GM19397 (cell line): ENCODE results near the gene CSTB.
A peak's percentile ranks its signal among the peaks of the same experiment; 100 is the strongest.

Source experiments
- ATAC-seq: cut with Tn5 transposase; IDR thresholded peaks from one replicate; pipeline ENCODE4 v1.9.1; 2021; ENCODE audit warnings: mild to moderate bottlenecking, moderate library complexity; ENCODE audit not compliant: unreplicated experiment

Gene CSTB

DNA sequence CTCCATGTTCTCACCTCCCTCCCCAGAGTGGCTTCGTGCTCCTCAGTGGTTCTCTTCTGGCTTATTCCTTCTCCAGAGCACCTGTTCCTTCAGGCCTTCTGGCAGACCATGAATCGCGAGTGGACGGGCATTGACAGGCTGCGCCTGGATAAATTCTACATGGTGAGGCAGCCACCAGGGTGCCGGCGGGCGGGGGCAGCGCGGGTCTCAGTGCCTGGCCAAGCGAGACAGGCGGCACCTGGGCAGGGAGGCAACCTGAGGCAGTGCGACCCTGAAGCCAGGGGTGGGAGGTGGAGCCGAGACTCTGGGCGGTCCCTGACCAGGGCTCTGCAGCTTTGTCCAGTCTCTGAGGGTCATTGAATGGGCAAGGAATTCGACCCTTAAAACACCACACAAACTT is 17.1 kb upstream of the CSTB start:
- no peak for ATAC-seq

- ATAC-seq = no peak
Observed at GRCh38 chr21:43792406-43792805, 16.3 kb upstream of the CSTB start.

DNA sequence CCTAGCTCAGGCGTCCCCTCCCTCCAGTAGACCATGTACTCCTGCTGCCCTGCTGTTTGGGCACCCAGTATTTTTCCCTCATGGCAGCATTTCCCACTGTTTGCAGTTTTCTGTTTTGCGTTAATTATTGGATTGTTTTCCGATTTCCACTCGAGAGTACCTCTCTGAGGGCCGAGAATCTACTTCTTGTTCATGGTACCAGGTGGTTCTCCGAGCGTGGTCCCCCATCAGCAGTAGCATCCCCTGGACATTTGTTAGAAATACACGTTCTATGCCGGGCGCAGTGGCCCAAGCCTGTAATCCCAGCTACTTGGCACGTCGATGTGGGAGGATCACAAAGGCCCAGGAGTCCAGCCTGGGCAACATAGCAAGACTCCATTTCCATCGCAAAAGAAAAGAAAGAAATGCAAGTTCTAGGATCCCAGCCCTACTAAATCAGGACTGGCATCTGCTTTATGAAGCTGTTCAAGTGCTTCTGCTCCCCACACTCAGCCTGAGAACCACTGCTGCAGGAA is 14.0 kb upstream of the CSTB start:
- ATAC-seq = no peak

- peak; percentile 89 for ATAC-seq
Observed at GRCh38 chr21:43789276-43790009, 13.3 kb upstream of the CSTB start, which contains the start of gene RRP1. RRP1 (plus strand) TSS chr21:43789577; CDS start chr21:43789630, 53 bp downstream.

GRCh38 chr21:43786807-43787440 is 10.8 kb upstream of the CSTB start:
- ATAC-seq = no peak

- ATAC-seq = no peak
Observed at GRCh38 chr21:43786300-43786806, 10.2 kb upstream of the CSTB start.

- ATAC-seq = no peak
Observed at GRCh38 chr21:43785134-43785533, 9.0 kb upstream of the CSTB start.

DNA sequence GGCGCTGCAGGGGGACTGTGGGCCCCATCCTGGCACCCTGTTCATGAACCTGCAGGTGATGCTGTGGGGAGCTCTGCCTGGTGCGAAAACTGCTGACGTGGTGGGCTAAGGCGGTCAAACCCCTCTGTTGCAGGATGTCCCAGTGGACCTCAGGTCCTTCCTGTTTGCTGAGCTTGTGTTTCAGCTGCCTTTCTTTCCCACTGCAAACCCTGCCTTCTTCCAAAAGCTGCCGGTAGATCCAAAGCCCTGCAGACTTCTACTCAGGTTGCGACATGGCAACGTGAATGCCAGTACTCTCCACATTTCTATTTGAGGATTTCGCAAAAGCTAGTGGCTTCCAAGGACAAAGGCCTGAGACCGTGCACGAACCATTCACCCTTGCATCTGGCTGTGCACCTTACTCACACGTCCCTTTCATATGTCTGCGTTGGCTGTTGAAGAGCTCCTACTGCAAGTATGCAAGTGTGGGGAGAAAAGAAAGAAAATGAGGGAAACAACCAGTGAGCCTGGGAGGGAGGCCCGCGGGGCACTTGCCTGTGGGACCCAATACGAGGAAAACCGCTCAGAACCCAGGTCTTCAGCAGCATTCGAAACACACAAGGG is 7.1 kb upstream of the CSTB start:
- ATAC-seq = no peak

GRCh38 chr21:43782431-43783097 is 6.5 kb upstream of the CSTB start:
- no peak for ATAC-seq

DNA sequence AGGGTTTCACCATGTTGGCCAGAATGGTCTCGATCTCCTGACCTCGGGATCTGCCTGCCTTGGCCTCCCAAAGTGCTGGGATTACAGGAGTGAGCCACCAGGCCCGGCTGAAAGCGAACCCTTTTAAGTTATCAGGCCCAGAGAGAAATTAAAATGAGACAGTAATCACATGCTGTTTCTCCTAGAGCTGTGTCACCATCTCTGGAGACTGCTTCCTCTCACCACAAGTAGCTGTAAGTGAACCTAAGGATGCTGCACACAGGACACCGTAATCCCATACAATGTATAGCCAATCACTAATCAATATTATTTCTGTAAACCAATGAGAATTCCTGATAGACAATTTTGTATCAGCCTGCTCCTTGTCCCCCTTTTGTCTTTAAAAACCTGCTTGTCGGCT is 5.7 kb upstream of the CSTB start:
- ATAC-seq = no peak

DNA sequence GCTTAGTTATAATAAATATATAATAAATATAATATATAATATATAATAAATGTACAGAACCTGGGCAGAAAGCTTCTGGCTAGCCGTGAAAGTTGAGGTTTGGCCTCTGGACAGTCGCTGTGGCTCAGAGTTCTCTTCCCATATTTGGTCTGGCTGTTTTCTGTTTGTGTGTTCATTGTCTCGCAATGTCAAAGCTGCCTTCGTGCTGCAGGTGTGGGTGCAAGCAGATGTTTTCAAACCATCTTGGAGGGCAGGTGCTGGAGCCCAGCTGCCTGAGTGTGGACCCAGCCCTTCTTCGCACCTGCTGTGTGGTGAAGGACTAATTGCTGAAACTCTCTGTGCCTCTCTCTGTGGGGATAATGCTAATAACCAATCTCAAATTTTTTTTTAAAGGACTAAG is 3.6 kb upstream of the CSTB start:
- ATAC-seq = no peak

GRCh38 chr21:43778469-43779335 is 2.6 kb upstream of the CSTB start:
- no peak for ATAC-seq

GRCh38 chr21:43777953-43778352 is 1.8 kb upstream of the CSTB start:
- ATAC-seq = no peak

- ATAC-seq = no peak
Observed at GRCh38 chr21:43775190-43775589, 918 bp downstream of the CSTB start.

GRCh38 chr21:43774163-43774562 is 1.9 kb downstream of the CSTB start:
- ATAC-seq = no peak

DNA sequence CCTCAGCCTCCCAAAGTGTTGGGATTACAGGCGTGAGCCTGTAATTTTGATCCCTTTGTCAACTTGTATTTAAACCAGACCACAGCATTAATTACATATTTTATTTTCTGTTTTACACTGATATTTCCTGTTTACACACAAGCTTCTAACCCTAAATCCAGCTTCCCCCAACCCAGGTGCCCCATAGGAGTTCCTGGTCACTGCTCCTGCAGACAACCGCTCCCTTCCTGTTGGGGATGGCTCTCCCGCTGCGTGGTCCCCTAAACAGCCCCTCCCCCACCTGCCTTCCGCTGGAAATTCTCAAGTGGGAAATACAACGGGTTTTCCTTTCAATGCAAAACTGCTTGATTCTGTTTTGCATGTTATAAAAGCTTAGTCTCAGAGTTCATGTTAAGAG is 3.7 kb downstream of the CSTB start:
- no peak for ATAC-seq

DNA sequence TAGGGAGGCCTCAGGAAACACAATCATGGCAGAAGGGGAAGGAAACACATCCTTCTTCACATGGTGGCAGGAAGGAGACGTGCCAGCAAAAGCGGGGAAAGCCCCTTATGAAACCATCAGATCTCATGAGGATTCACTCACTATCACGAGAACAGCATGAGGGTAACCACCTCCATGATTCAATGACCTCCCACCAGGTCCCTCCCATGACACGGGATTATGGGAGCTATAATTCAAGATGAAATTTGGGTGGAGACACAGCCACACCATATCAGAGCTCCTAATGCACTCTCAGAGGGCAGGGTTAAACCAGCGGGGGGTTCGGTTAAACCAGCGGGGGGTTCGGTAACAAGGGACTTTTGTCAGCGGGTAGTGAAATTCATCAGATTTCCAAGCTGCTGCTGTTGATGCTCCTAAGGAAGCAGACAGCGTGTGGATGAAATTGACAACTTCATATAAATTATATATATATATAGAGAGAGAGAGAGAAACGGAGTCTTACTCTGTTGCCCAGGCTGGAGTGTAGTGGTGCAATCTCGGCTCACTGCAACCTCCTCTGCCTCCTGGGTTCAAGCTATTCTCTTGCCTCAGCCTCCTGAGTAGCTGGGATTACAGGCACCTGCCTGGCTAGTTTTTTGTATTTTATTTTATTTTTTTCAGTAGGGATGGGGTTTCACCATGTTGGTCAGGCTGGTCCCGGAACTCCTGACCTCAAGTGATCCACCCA is 4.2 kb downstream of the CSTB start:
- no peak for ATAC-seq

- no peak for ATAC-seq
Observed at GRCh38 chr21:43771199-43771675, 4.9 kb downstream of the CSTB start.

GRCh38 chr21:43770066-43770655 is 5.9 kb downstream of the CSTB start:
- ATAC-seq = no peak
